Osteocyte (in vitro differentiated cells): ENCODE data around the gene CNTNAP2. TPM values are rescaled to one million over a fixed set of nuclear protein-coding genes. Genes with fewer than 3 reads are reported as not detected.

Experiments used
- DNase-seq: peaks from one replicate; pipeline ENCODE4 v3.0.0; 2021; ENCODE audit warnings: mixed read lengths; ENCODE audit not compliant: unreplicated experiment; ENCODE audit errors: extremely low spot score
- H3K27ac Mint-ChIP-seq: one replicate; pipeline ENCODE4 v1.8.0; 2021; ENCODE audit warnings: mild to moderate bottlenecking, mixed read lengths; ENCODE audit not compliant: unreplicated experiment
- H3K27me3 Mint-ChIP-seq: one replicate; pipeline ENCODE4 v1.8.0; 2021; ENCODE audit warnings: mixed read lengths; ENCODE audit not compliant: unreplicated experiment
- H3K36me3 Mint-ChIP-seq: one replicate; pipeline ENCODE4 v1.8.0; 2021; ENCODE audit warnings: mixed read lengths; ENCODE audit not compliant: unreplicated experiment
- H3K4me1 Mint-ChIP-seq: one replicate; pipeline ENCODE4 v1.8.0; 2021; ENCODE audit warnings: mixed read lengths; ENCODE audit not compliant: unreplicated experiment
- H3K4me3 Mint-ChIP-seq: one replicate; pipeline ENCODE4 v1.8.0; 2021; ENCODE audit warnings: mild to moderate bottlenecking, moderate library complexity, mixed read lengths; ENCODE audit not compliant: unreplicated experiment
- H3K9me3 Mint-ChIP-seq: one replicate; pipeline ENCODE4 v1.8.0; 2021; ENCODE audit warnings: mixed read lengths; ENCODE audit not compliant: unreplicated experiment
- total RNA-seq: library from RNA; stranded (reverse); gene quantifications from 2 replicates; pipeline ENCODE4 v1.2.1, GENCODE V29; 2021
- TF ChIP-seq, protein P1 (sequence below): fragments of 200-600 bp; sonication (generic); IDR thresholded peaks from 2 replicates; pipeline ENCODE4 v1.5.0; 2021; ENCODE audit warnings: antibody characterized with exemption, mild to moderate bottlenecking, moderate library complexity

CNTNAP2 gene
- total RNA-seq, 1 donor from 2014 or later: 1.4 TPM

DNA sequence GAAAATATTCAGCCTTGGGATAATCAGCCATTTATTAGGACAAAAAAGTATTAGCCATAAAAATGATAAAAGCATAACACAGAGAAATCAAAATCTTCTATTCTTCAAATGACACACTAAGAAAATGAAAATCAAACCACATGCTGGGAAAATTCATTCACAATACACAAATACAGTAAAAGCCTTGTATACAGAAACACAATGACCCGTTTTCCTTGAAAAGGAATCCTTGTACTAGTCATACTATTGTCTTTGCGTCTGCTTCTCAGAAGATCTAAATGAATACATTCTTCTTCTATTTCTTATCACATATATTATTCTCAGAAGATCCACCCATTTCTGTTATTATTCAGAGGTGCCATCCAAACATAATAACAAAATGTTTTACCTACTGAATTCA, 749.1 kb downstream of the CNTNAP2 start:
- Mint-ChIP-seq H3K4me1 (peaks cover 4% of the 10 kb centered on the region), H3K27me3 (no peaks in the 10 kb centered on the region), H3K27ac (no peak overlapping the region), H3K4me3 (no peak overlapping the region), H3K9me3 (no peaks in the 10 kb centered on the region), H3K36me3 (no peaks in the 10 kb centered on the region)
- DNase-seq: no peak
- TF ChIP-seq, protein P1, sequence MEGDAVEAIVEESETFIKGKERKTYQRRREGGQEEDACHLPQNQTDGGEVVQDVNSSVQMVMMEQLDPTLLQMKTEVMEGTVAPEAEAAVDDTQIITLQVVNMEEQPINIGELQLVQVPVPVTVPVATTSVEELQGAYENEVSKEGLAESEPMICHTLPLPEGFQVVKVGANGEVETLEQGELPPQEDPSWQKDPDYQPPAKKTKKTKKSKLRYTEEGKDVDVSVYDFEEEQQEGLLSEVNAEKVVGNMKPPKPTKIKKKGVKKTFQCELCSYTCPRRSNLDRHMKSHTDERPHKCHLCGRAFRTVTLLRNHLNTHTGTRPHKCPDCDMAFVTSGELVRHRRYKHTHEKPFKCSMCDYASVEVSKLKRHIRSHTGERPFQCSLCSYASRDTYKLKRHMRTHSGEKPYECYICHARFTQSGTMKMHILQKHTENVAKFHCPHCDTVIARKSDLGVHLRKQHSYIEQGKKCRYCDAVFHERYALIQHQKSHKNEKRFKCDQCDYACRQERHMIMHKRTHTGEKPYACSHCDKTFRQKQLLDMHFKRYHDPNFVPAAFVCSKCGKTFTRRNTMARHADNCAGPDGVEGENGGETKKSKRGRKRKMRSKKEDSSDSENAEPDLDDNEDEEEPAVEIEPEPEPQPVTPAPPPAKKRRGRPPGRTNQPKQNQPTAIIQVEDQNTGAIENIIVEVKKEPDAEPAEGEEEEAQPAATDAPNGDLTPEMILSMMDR: no peak

GRCh38 chr7:146874722-146875121, 758.1 kb downstream of the CNTNAP2 start:
- DNase-seq: no peak
- Mint-ChIP-seq H3K36me3 (no peaks in the 10 kb centered on the region), H3K9me3 (no peaks in the 10 kb centered on the region), H3K27ac (no peak overlapping the region), H3K27me3 (no peaks in the 10 kb centered on the region), H3K4me1 (peaks cover 13% of the 10 kb centered on the region), H3K4me3 (no peak overlapping the region)
- TF ChIP-seq, protein P1: no peak

DNA sequence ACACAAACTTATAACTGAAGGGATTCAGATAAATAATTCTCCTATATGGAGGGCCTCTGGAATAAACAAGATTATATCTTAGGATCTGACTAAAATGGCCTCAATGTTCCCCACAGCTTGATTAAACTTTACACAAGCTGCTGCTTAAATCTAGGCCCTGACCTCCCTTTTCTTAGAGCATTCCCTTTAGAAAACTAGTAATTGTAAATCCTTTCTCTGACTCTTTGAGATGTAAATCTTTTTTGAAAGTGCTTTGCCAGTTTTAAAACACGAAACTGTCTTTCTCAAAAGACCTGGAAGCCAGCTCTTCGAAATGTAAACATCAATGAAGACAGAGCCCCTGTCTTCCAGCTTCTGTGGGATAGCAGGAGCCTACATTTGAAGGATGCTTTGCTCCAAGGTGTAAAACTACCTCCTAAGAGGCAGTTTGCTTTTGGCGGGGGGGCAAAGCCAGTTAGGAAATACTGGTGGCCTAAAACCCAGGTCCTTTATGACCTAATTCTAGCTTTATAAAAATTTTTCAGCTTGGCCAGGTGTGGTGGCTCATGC, 758.7 kb downstream of the CNTNAP2 start:
- TF ChIP-seq, protein P1: no peak
- no peaks in the 10 kb centered on the region for H3K27me3 Mint-ChIP-seq
- DNase-seq: no peak
- no peaks in the 10 kb centered on the region for H3K9me3 Mint-ChIP-seq
- no peaks in the 10 kb centered on the region for H3K36me3 Mint-ChIP-seq
- H3K27ac Mint-ChIP-seq: peak overlapping the region; percentile 14
- H3K4me1 Mint-ChIP-seq: peaks cover 13% of the 10 kb centered on the region
- no peak overlapping the region for H3K4me3 Mint-ChIP-seq

DNA sequence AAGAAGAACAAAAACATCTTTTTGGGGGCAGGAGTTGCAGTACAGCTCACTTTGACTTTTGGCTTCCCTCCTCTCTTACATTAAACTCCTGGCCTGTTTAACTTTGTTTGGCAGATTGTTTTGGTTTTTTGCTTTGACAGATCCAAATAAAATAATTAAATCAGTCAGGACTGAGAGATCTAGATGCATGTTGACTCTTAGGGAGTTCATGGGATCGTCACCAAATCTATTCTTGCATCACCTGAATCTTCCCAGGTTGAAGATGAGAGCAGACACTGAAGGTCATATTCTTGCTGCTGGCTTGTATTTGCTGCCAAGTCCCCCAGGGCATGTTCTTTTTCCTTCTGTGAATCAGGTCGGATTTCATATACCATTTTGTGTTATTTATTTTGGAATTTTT, 759.4 kb downstream of the CNTNAP2 start:
- Mint-ChIP-seq H3K27ac (no peak overlapping the region), H3K4me3 (no peak overlapping the region), H3K9me3 (no peaks in the 10 kb centered on the region), H3K36me3 (no peaks in the 10 kb centered on the region), H3K4me1 (peaks cover 13% of the 10 kb centered on the region), H3K27me3 (no peaks in the 10 kb centered on the region)
- DNase-seq: no peak
- TF ChIP-seq, protein P1: no peak

DNA sequence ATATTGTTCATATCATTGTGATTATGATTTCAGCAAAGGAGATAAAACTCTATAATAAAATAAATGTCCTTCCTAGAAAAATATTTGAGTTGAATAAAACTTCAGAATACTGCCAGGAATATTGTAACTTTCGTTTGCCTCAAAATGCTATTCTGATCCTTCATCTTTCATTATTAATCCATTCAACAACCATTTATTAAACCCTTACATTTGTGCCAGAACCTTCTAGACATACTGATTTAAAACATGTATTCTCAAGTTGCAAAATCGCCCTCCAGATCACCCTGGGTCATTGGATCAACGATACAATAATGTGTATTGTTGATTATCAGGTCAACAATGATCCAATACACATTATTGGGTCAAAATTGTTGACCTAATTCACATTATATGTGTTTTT, 759.8 kb downstream of the CNTNAP2 start:
- H3K9me3 Mint-ChIP-seq: no peaks in the 10 kb centered on the region
- no peak overlapping the region for H3K27ac Mint-ChIP-seq
- TF ChIP-seq, protein P1: no peak
- DNase-seq: no peak
- no peak overlapping the region for H3K4me3 Mint-ChIP-seq
- no peaks in the 10 kb centered on the region for H3K36me3 Mint-ChIP-seq
- peaks cover 13% of the 10 kb centered on the region for H3K4me1 Mint-ChIP-seq
- H3K27me3 Mint-ChIP-seq: no peaks in the 10 kb centered on the region
